Measurements from ENCODE around the gene ESAM. TPM values are rescaled to one million over a fixed set of nuclear protein-coding genes. Genes with fewer than 3 reads are reported as not detected.
A peak's percentile ranks its signal among the peaks of the same experiment; 100 is the strongest.

ESAM gene, protein sequence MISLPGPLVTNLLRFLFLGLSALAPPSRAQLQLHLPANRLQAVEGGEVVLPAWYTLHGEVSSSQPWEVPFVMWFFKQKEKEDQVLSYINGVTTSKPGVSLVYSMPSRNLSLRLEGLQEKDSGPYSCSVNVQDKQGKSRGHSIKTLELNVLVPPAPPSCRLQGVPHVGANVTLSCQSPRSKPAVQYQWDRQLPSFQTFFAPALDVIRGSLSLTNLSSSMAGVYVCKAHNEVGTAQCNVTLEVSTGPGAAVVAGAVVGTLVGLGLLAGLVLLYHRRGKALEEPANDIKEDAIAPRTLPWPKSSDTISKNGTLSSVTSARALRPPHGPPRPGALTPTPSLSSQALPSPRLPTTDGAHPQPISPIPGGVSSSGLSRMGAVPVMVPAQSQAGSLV
- 0.71 and 1.7 TPM in 2 replicates for total RNA-seq
- long read RNA-seq: 0 reads

DNA sequence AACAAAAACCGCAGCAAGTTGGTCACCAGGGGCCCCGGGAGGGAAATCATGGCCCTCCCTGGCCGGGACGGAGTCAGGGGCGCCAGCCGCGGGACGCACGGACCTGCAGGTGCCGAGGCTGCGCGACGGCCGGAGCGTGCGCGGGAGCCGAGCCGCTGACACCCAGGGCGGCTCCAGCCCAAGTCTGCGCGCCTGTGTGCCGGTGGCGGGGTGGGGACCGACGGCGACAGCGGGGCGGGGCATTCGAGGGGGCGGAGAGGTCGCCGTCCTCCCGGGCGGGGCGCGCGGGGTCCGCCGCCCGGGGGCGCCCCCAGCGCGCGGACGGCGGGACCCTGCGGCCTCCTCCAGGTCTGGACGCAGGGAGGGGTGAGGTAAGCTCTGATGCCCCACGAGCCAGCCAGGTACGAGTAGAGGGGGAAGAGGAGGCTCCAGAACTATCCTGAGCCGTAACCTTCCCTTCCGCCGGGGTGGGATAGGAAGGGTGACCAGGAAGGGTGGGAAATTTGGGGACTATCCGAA is at the start of gene ESAM:
TSS of gene ESAM (minus strand) at position 186 of the 519 bp plus-strand sequence. CDS start at position 50, 136 bp downstream.
- Mint-ChIP-seq H3K27ac (ENCODE audit: unreplicated experiment) (no peak within 1 kb of the TSS), H3K27me3 (ENCODE audit: unreplicated experiment) (peaks cover 36% of the 10 kb centered on the region), H3K9me3 (ENCODE audit: unreplicated experiment) (no peaks in the 10 kb centered on the region), H3K4me1 (ENCODE audit: unreplicated experiment) (peaks cover 27% of the 10 kb centered on the region), H3K36me3 (ENCODE audit: unreplicated experiment) (peaks cover 15% of the 10 kb centered on the region), H3K4me3 (ENCODE audit: unreplicated experiment) (peak within 1 kb of the TSS; percentile 84)
- peak; percentile 82 for DNase-seq (ENCODE audit: extremely low spot score, unreplicated experiment)
- TF ChIP-seq, protein P1, sequence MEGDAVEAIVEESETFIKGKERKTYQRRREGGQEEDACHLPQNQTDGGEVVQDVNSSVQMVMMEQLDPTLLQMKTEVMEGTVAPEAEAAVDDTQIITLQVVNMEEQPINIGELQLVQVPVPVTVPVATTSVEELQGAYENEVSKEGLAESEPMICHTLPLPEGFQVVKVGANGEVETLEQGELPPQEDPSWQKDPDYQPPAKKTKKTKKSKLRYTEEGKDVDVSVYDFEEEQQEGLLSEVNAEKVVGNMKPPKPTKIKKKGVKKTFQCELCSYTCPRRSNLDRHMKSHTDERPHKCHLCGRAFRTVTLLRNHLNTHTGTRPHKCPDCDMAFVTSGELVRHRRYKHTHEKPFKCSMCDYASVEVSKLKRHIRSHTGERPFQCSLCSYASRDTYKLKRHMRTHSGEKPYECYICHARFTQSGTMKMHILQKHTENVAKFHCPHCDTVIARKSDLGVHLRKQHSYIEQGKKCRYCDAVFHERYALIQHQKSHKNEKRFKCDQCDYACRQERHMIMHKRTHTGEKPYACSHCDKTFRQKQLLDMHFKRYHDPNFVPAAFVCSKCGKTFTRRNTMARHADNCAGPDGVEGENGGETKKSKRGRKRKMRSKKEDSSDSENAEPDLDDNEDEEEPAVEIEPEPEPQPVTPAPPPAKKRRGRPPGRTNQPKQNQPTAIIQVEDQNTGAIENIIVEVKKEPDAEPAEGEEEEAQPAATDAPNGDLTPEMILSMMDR (IDR thresholded peaks at IDR 0.05): no peak

DNA sequence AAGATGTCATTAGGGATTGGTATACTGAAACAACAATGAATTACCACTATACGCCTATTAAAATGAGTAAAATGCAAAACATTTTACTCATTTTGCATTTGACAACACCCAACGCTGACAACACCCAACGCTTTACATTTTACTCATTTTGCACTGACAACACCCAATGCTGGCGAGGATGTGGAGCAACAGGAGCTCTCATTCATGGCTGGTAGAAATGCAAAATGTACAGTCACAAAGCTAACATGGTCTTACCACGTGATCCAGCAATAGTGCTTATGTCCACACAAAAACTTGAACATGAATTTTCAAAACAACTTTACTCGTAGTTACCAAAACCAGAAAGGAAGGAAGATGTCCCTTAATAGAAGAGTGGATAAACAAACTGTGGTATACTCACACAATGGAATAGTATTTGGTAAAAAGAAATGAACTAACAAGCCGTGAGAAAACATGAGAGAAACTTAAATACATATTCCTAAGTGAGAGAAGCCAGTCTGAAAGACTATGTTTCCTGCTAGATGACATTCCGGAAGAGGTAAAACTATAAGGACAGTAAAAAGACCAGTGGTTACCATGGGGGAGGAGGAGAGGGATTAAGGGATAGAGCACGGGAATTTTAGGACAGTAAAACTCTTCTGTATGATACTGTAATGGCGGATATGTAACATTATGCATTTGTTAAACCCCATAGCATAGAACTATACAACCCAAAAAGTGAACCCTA is 49.5 kb upstream of the ESAM start:
- TF ChIP-seq, protein P1 (IDR thresholded peaks at IDR 0.05): no peak
- Mint-ChIP-seq H3K27ac (ENCODE audit: unreplicated experiment) (no peak overlapping the region), H3K27me3 (ENCODE audit: unreplicated experiment) (peaks cover 37% of the 10 kb centered on the region), H3K4me1 (ENCODE audit: unreplicated experiment) (no peaks in the 10 kb centered on the region), H3K9me3 (ENCODE audit: unreplicated experiment) (no peaks in the 10 kb centered on the region), H3K36me3 (ENCODE audit: unreplicated experiment) (no peaks in the 10 kb centered on the region), H3K4me3 (ENCODE audit: unreplicated experiment) (no peak overlapping the region)
- DNase-seq (ENCODE audit: extremely low spot score, unreplicated experiment): no peak

DNA sequence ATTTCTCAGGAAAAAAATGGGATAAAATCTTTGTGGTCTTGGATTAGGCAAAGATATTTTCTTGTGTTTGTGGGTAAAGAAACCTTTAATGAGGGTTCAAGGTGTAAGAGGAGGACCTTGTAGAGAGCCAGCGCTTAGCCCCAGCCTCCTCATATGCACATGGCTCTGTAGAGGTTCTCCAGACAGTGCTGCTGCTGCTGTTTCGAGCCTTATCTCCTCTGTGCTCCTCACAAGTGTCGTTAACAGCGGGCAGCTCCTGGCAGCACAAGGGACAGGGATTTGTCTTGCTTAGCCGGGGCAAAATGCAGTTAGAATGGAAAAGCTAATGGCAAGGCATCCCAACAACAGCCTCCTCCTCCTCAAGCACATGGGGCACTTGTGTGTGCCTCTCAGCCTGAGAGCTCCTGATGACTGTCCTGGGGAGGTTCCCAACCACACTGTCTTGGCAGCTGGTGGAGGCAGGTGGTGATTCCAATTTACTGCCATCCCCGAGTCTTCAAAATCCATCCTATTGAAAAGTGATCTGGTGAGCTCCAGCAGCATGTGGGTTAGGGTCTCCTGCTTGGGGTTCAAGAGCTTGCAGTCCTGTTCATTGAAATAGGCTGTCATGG is 45.7 kb upstream of the ESAM start:
- Mint-ChIP-seq H3K4me1 (ENCODE audit: unreplicated experiment) (no peaks in the 10 kb centered on the region), H3K4me3 (ENCODE audit: unreplicated experiment) (no peak overlapping the region), H3K27ac (ENCODE audit: unreplicated experiment) (no peak overlapping the region), H3K9me3 (ENCODE audit: unreplicated experiment) (no peaks in the 10 kb centered on the region), H3K36me3 (ENCODE audit: unreplicated experiment) (no peaks in the 10 kb centered on the region), H3K27me3 (ENCODE audit: unreplicated experiment) (peaks cover 19% of the 10 kb centered on the region)
- TF ChIP-seq, protein P1 (IDR thresholded peaks at IDR 0.05): no peak
- no peak for DNase-seq (ENCODE audit: extremely low spot score, unreplicated experiment)

DNA sequence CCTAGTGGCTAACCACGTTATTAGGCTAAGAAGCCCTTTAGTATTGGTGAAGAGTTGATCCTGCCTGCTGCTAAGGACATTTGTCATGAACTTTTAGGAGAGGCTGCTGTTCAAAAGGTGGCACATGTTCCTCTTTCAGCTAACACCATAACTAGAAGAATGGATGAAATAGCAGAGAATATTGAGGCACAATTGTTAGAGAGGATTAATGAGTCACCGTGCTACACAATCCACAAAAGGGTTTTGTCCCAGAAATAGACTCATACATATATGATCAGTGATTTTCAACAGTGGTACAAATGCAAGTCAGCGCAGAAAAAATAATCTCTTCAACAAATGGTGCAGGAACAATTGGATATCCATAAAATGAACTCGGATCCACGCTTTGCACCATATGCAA is 45.1 kb upstream of the ESAM start:
- H3K27ac Mint-ChIP-seq (ENCODE audit: unreplicated experiment): no peak overlapping the region
- H3K4me3 Mint-ChIP-seq (ENCODE audit: unreplicated experiment): no peak overlapping the region
- TF ChIP-seq, protein P1 (IDR thresholded peaks at IDR 0.05): no peak
- H3K4me1 Mint-ChIP-seq (ENCODE audit: unreplicated experiment): no peaks in the 10 kb centered on the region
- no peak for DNase-seq (ENCODE audit: extremely low spot score, unreplicated experiment)
- H3K27me3 Mint-ChIP-seq (ENCODE audit: unreplicated experiment): peaks cover 13% of the 10 kb centered on the region
- no peaks in the 10 kb centered on the region for H3K36me3 Mint-ChIP-seq (ENCODE audit: unreplicated experiment)
- H3K9me3 Mint-ChIP-seq (ENCODE audit: unreplicated experiment): no peaks in the 10 kb centered on the region

Data from osteocyte (in vitro differentiated cells).